ENCODE data around the gene TWF2.

- TF ChIP-seq CTCF (IDR thresholded peaks at IDR 0.05; ENCODE audit: low read depth, low read length) (peak; percentile 25), EZH2phosphoT487 (IDR thresholded peaks at IDR 0.05; ENCODE audit: low read depth) (no peak)
Observed at GRCh38 chr3:52226229-52226817, 12.6 kb downstream of the TWF2 start.

Data from OCI-LY3 (cell line).